22Rv1 (cell line): ENCODE measurements around the gene CLMN.

Experiments
- H3K27ac ChIP-seq: fragments of 450-650 bp; 2 replicates; pipeline ENCODE4 v1.5.1; 2017
- ZFX ChIP-seq: fragments of 450-650 bp; IDR thresholded peaks from 2 replicates; pipeline ENCODE4 v1.6.1; 2017; ENCODE audit warnings: antibody characterized with exemption, borderline replicate concordance
- TF ChIP-seq, protein P1 (sequence below): fragments of 450-650 bp; IDR thresholded peaks from 2 replicates; pipeline ENCODE4 v1.5.1; 2017; ENCODE audit warnings: mild to moderate bottlenecking

CLMN gene

GRCh38 chr14:95235351-95235750 is 84.4 kb downstream of the CLMN start:
- no peak overlapping the region for H3K27ac ChIP-seq
- TF ChIP-seq ZFX = no peak
- TF ChIP-seq, protein P1, sequence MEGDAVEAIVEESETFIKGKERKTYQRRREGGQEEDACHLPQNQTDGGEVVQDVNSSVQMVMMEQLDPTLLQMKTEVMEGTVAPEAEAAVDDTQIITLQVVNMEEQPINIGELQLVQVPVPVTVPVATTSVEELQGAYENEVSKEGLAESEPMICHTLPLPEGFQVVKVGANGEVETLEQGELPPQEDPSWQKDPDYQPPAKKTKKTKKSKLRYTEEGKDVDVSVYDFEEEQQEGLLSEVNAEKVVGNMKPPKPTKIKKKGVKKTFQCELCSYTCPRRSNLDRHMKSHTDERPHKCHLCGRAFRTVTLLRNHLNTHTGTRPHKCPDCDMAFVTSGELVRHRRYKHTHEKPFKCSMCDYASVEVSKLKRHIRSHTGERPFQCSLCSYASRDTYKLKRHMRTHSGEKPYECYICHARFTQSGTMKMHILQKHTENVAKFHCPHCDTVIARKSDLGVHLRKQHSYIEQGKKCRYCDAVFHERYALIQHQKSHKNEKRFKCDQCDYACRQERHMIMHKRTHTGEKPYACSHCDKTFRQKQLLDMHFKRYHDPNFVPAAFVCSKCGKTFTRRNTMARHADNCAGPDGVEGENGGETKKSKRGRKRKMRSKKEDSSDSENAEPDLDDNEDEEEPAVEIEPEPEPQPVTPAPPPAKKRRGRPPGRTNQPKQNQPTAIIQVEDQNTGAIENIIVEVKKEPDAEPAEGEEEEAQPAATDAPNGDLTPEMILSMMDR = no peak

DNA sequence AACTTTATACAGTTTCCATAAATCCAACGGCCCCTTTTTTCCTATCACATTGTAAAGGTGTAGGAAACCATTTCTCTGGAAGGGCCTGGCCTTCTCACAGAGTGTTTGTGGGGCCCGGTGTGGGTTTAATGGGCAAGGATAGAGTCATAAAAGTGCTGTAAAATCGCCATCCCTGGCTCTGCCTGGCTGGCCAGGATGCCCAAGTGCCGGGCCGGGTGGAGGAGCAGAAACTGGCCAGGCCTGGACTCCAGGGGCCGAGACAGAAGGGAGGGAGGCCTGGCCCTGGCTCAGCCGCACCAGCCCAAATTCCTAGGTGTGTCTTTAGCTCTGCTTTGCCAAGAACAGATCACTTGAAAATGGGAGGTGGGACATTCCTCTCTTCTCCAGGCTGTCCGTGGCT is 85.3 kb downstream of the CLMN start:
- TF ChIP-seq, protein P1 = no peak
- no peak for TF ChIP-seq ZFX
- no peak overlapping the region for H3K27ac ChIP-seq

DNA sequence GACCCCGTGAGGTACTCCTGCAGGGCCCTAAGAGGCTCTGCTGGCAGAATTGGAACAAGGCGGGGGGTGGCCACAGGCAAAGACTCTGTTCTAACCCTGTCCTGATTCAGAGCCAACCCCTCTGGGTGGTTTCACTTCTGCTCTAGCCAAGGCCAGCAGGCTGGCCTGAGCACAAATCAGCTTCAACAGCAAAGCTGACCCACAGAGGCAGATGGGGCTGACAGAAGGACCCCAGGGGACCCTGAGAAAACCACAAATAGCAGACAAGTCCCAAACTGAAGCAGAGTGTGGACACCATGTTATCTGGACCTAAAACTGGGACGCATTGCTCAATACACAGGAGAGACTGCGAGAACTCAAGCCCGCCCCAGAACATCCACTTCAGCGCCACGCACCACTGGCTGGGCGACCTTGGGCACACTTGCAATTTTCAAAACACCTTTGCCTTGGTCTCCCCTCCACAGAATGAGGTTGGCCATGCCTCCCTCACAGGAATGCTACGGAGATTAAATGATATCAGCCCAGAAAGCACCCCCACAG is 85.9 kb downstream of the CLMN start:
- TF ChIP-seq, protein P1 = no peak
- TF ChIP-seq ZFX = no peak
- H3K27ac ChIP-seq = peak overlapping the region; percentile 25; the same call in 1 of the 2 replicates

DNA sequence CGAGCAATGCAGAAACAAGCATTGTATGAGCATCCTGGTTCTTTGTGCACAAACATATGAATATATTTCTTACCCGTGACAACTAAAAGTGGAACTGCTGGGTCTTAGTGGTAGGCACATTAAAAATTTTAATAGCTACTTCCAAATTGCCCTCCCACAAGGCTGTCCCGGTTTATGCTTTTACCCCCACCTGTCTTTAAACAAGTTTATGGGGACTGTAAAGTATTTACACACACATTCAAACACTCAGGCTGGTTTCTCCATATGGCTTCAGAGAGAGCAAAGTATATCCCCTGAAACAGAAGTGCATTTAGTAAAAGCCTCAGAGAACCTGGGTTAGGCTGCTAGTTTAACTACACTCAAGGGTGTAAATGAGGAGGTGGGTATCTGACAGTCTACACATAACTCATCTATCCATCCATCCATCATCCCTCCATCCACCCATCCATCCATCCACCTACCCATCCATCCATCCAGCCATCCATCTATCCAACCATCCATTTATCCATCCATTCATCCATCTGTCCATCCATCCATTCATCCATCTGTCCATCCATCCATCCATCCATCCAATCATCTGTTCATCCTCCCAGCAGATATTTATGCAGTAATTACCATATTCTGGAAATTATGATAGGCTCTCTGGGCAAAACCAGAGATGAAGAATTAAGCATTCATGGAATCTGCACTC is 86.7 kb downstream of the CLMN start:
- H3K27ac ChIP-seq = peak overlapping the region; percentile 25
- TF ChIP-seq, protein P1 = no peak
- TF ChIP-seq ZFX = no peak

GRCh38 chr14:95231966-95232633 is 87.6 kb downstream of the CLMN start:
- peak overlapping the region; percentile 25 for H3K27ac ChIP-seq
- TF ChIP-seq ZFX = no peak

GRCh38 chr14:95229749-95230148 is 90.0 kb downstream of the CLMN start:
- no peak overlapping the region for H3K27ac ChIP-seq
- TF ChIP-seq, protein P1 = no peak
- TF ChIP-seq ZFX = no peak

- H3K27ac ChIP-seq = no peak overlapping the region
- TF ChIP-seq ZFX = no peak
- TF ChIP-seq, protein P1 = no peak
These were observed 91.5 kb downstream of the CLMN start for GRCh38 chr14:95228240-95228639.
